ACC112 (cell line): Measurements from ENCODE around the gene PCSK6.
"Not testable (repeated sequence)": the region's sequence is repeated elsewhere in the genome, so short reads cannot be mapped to it uniquely, and the experiment has no call there.

Source experiments
- H2AFZ ChIP-seq: fragments of 200-600 bp; sonication (generic); one replicate; pipeline ENCODE4 v1.6.0; 2017; ENCODE audit warnings: antibody characterized with exemption, low read length; ENCODE audit not compliant: unreplicated experiment
- H3K27ac ChIP-seq: fragments of 200-600 bp; sonication (generic); 2 replicates; pipeline ENCODE4 v1.5.1; 2014; ENCODE audit warnings: low read depth, mild to moderate bottlenecking, antibody characterized with exemption, low read length, moderate library complexity
- H3K27me3 ChIP-seq: fragments of 200-600 bp; sonication (generic); 2 replicates; pipeline ENCODE4 v1.6.1; 2014; ENCODE audit warnings: mild to moderate bottlenecking, antibody characterized with exemption, low read length, moderate library complexity, mixed read lengths; ENCODE audit not compliant: insufficient read depth
- H3K36me3 ChIP-seq: fragments of 200-600 bp; sonication (generic); 2 replicates; pipeline ENCODE4 v1.6.1; 2016; ENCODE audit warnings: mild to moderate bottlenecking, antibody characterized with exemption, low read length, moderate library complexity, mixed read lengths; ENCODE audit not compliant: insufficient read depth
- H3K4me1 ChIP-seq: fragments of 200-600 bp; sonication (generic); one replicate; pipeline ENCODE4 v1.6.1; 2016; ENCODE audit warnings: low read length, mixed read lengths; ENCODE audit not compliant: insufficient read depth, unreplicated experiment, control insufficient read depth
- H3K4me3 ChIP-seq: fragments of 200-600 bp; sonication (generic); 2 replicates; pipeline ENCODE4 v1.5.1; 2014; ENCODE audit warnings: mild to moderate bottlenecking, low read depth, low read length
- H3K79me2 ChIP-seq: fragments of 200-600 bp; sonication (generic); one replicate; pipeline ENCODE4 v1.6.0; 2016; ENCODE audit warnings: low read length; ENCODE audit not compliant: control insufficient read depth, unreplicated experiment, insufficient read depth

The PCSK6 gene

DNA sequence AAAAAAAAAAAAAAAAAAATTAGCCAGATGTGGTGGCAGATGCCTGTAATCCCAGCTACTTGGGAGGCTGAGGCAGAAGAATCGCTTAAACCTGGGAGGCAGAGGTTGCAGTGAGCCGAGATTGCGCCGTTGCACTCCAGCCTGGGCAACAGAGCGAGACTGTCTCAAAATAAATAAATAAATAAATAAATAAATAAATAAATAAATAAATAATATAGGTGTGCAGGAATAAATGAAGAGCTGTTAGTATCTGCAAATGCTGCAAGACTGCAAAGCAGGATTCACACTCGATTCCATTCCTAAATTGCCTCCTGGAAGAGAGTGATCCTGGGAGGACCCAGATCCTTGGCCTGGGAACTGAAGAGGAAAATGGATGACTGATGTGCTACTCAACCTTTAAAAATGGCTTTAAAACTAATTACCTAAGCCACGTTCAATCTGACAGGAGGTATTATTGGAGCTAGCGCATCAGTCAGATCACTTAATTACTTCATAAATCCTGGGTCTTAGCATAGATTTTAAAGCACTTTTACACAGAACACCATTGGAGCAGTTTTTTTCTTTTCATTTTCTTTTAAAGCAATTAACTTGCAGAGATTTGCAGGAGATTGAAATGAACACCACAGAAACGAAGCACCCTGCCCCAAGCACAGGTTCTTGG lies 132.9 kb downstream of the PCSK6 start:
- H3K4me3 ChIP-seq, H3K4me1 ChIP-seq, H3K36me3 ChIP-seq, H2AFZ ChIP-seq, H3K27ac ChIP-seq, H3K79me2 ChIP-seq: not testable (repeated sequence)
- H3K27me3 ChIP-seq, result peaks cover 27% of the 10 kb centered on the region; the same call in 1 of the 2 replicates

DNA sequence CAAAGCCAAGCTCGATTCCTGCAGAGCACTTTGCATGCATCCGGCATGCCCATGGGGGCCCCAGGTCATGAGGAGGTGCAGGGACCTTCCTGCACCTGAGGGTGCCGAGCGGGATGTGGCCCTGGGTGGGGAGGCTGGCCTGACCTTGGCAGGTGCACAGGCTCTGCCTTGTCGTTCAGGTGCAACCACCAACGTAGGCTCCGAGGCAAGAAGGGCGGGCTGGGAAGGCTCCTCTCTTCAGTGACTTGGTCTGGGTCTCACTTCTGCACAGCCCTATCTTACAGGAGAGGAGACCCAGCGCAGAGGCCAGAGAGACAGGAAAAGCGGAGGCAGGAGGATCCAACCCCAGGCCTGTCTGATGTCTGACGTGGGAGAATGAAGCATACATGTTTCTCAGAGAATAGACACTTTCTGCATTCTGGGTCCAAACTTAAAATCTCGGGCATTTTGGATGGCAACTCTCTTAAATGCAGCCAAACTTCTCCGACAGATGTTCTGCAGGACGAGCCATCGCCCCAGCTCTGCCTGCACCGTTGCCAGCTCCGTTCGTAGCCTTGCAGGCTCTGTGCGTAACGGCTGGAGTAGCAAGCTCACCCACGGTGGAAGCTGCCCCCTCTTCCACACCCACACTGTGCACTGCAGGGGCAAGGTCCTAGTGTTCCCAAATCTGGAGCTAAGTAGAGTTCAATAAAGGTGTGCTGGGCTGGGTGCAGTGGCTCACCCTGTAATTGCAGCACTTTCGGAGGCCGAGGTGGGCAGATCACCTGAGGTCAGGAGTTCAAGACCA lies 133.6 kb downstream of the PCSK6 start:
- Histone ChIP-seq H3K4me3 (no peak overlapping the region), H3K27ac (no peak overlapping the region)

GRCh38 chr15:101354891-101355623 lies 134.4 kb downstream of the PCSK6 start:
- Histone ChIP-seq H3K4me1 (no peaks in the 10 kb centered on the region), H3K27ac (no peak overlapping the region), H2AFZ (no peak overlapping the region), H3K36me3 (no peaks in the 10 kb centered on the region), H3K79me2 (no peaks in the 10 kb centered on the region), H3K27me3 (peaks cover 33% of the 10 kb centered on the region), H3K4me3 (no peak overlapping the region)

More for the DNA sequence above, 133.6 kb downstream of the PCSK6 start:
- H3K4me1 ChIP-seq, result no peaks in the 10 kb centered on the region
- peaks cover 27% of the 10 kb centered on the region for H3K27me3 ChIP-seq
- H3K79me2 ChIP-seq, result no peaks in the 10 kb centered on the region
- H2AFZ ChIP-seq, result no peak overlapping the region
- H3K36me3 ChIP-seq, result no peaks in the 10 kb centered on the region

GRCh38 chr15:101353240-101353639 lies 136.3 kb downstream of the PCSK6 start:
- Histone ChIP-seq H3K4me1 (no peaks in the 10 kb centered on the region), H2AFZ (no peak overlapping the region), H3K79me2 (no peaks in the 10 kb centered on the region), H3K4me3 (no peak overlapping the region), H3K36me3 (no peaks in the 10 kb centered on the region), H3K27me3 (peaks cover 43% of the 10 kb centered on the region), H3K27ac (no peak overlapping the region)

DNA sequence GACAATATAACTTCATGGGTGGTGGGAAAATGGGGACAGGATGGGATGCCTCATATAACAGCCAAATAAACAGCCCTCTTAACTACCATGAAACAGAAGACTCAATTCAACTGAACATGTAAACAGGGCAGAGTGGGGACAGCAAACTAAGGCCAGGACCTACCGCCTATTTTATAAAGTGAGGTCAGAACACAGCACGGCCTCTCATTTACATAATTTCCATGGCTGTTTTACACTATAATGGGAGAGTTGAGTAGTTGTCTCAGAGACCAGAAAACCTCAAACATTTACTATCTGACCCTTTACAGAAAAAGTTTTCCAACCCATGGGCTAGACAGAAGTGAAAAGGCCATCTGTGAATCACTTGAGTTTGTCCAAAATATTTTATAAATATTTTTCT lies 137.8 kb downstream of the PCSK6 start:
- no peak overlapping the region for H3K27ac ChIP-seq
- no peaks in the 10 kb centered on the region for H3K4me1 ChIP-seq
- peaks cover 58% of the 10 kb centered on the region for H3K27me3 ChIP-seq
- H3K36me3 ChIP-seq, result no peaks in the 10 kb centered on the region
- H2AFZ ChIP-seq, result no peak overlapping the region
- no peak overlapping the region for H3K4me3 ChIP-seq
- no peaks in the 10 kb centered on the region for H3K79me2 ChIP-seq

DNA sequence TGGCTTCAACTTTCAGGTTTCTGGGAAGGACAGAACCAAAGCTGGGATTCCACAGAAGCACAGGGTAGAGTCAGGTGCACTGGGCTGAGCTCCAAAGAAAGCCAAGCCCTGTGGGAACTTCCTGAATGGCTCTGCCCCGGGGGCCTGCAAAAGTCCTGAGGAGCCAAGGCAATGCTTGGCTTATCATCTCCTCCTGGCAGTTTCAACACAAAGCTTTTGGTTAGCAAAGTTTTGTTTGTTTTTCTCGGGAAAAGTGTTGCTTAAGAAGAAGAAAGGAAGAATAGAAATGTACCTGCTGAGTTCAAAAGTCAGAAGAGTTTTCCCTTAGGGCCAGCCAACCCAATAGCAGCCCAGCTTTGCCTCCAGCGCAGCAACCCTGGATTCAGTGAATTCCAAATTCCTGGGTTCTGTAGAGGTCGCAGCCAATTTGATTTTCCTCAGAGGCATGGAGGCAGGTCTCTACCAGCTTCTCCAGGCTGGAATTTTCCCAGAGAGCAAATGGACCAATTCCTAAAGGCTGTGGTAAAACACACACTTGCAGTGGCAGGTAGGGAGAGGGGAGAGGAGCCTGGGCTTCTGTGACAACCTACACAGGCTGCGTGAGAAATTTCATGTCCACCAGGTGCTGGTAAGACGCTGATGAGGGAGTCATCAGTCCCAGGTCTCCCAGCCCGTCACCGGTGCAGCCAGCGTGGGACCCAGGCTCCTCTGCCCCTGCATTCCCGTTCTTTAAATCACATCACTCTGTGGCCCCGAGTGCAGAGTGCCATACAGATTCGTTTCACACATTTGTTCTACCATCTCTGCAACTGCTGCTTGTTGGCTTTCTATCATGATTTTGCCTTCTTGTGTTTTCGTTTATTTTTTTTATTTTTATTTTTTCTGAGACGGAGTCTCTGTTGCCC lies 140.2 kb downstream of the PCSK6 start:
- H3K27ac ChIP-seq, result no peak overlapping the region
- no peaks in the 10 kb centered on the region for H3K36me3 ChIP-seq
- no peaks in the 10 kb centered on the region for H3K79me2 ChIP-seq
- no peaks in the 10 kb centered on the region for H3K4me1 ChIP-seq
- H2AFZ ChIP-seq, result no peak overlapping the region
- H3K4me3 ChIP-seq, result no peak overlapping the region
- peaks cover 73% of the 10 kb centered on the region for H3K27me3 ChIP-seq

DNA sequence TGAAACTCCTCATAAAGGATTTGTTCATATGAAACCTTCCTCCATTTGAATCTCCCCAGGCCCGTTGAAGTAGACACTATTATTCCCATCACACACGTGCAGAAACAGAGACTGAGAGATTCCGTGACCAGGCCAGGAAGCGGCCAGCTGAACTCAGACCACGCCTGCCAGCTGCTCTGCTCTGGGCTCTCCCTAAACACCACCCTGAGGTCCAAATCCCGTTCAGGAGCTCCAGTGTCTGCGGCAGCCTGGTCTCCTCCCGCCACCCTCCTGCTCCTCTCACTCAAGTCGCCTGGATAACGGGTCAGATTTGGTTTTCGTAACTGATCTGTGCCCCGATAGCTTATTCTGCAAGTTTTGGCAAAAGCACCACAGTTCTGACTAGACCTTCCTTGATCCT lies 140.9 kb downstream of the PCSK6 start:
- Histone ChIP-seq H3K4me1 (no peaks in the 10 kb centered on the region), H3K79me2 (no peaks in the 10 kb centered on the region), H3K27me3 (peaks cover 70% of the 10 kb centered on the region), H2AFZ (no peak overlapping the region), H3K27ac (no peak overlapping the region), H3K36me3 (no peaks in the 10 kb centered on the region), H3K4me3 (no peak overlapping the region)

GRCh38 chr15:101348015-101348414 lies 141.5 kb downstream of the PCSK6 start:
- Histone ChIP-seq H3K27me3 (peaks cover 70% of the 10 kb centered on the region), H3K27ac (no peak overlapping the region), H3K4me3 (no peak overlapping the region), H3K36me3 (no peaks in the 10 kb centered on the region), H2AFZ (no peak overlapping the region), H3K4me1 (no peaks in the 10 kb centered on the region), H3K79me2 (no peaks in the 10 kb centered on the region)

DNA sequence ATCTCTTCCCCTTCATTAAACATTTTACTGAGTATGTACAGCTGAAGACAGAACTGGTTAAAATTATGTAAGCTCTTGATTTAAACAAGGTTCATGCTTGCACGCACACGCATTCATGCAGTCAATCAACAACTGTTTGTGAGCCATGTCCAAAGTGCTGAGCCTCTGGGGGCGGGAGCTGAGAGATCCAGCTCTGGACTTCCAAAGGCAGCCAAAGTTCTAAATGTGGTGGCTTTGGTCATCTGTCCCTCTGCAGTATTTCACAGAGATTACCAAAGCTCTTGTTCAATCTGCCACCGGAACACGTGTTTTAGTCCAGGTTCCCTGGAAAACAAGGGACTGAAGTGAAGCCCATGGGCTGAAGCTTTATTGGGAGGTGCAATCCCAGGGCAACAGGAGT lies 142.1 kb downstream of the PCSK6 start:
- peaks cover 70% of the 10 kb centered on the region for H3K27me3 ChIP-seq
- no peak overlapping the region for H2AFZ ChIP-seq
- H3K36me3 ChIP-seq, result no peaks in the 10 kb centered on the region
- no peak overlapping the region for H3K27ac ChIP-seq
- no peak overlapping the region for H3K4me3 ChIP-seq
- no peaks in the 10 kb centered on the region for H3K4me1 ChIP-seq
- no peaks in the 10 kb centered on the region for H3K79me2 ChIP-seq

DNA sequence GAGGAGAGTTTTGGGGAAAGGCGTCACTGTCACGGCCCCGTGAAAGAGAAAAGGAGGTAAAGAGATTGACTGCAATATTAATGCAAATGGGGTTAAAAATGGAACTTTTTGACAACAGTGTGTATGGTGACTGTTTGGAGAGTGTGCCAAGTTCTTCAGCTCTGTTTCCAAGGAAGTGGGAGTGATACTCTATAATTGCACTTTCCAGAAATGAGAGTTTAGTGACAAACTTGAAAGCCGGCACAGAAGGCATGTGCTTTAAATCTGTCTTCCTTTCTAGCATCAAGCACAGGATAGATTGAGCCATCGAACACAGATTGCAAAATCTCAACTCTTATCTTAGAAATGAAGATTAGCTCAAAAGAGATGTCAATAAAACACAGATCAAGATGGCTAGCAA lies 142.6 kb downstream of the PCSK6 start:
- no peaks in the 10 kb centered on the region for H3K4me1 ChIP-seq
- no peak overlapping the region for H3K27ac ChIP-seq
- no peaks in the 10 kb centered on the region for H3K79me2 ChIP-seq
- no peak overlapping the region for H2AFZ ChIP-seq
- peaks cover 70% of the 10 kb centered on the region for H3K27me3 ChIP-seq
- H3K4me3 ChIP-seq, result no peak overlapping the region
- no peaks in the 10 kb centered on the region for H3K36me3 ChIP-seq
